Endothelial cell of umbilical vein (primary cell): Measurements from ENCODE around the gene FPGS.

Experiments used
- CTCF ChIP-seq, 2 donors: IDR thresholded peaks; 1 replicate in 1 of 2; 2 replicates in 1 of 2; pipeline ENCODE4 v1.5.1; 2011; ENCODE audit warnings: low read length in 2 of 2, mild to moderate bottlenecking in 2 of 2, moderate library complexity in 2 of 2, control low read depth in 1 of 2, inconsistent platforms in 1 of 2, low read depth in 1 of 2; ENCODE audit not compliant: insufficient read depth in 1 of 2; ENCODE audit errors: extremely low read depth in 1 of 2
- EZH2 ChIP-seq: IDR thresholded peaks from 2 replicates; pipeline ENCODE4 v1.6.1; 2012; ENCODE audit warnings: borderline replicate concordance, low read depth, mild to moderate bottlenecking, moderate library complexity, low read length, inconsistent platforms; ENCODE audit not compliant: severe bottlenecking
- FOS ChIP-seq: IDR thresholded peaks from 2 replicates; pipeline ENCODE4 v1.6.1; 2011; ENCODE audit warnings: mild to moderate bottlenecking, low read length, moderate library complexity, borderline replicate concordance; ENCODE audit not compliant: insufficient read depth
- POLR2A ChIP-seq: IDR thresholded peaks from 2 replicates; pipeline ENCODE4 v1.6.1; 2012; ENCODE audit warnings: low read depth, mild to moderate bottlenecking, control low read depth, low read length
- POLR2AphosphoS5 ChIP-seq: IDR thresholded peaks from 2 replicates; pipeline ENCODE4 v1.6.1; 2012; ENCODE audit warnings: low read depth, mild to moderate bottlenecking, control low read depth, low read length, moderate library complexity; ENCODE audit not compliant: insufficient read depth
- TF ChIP-seq, protein P1 (sequence below): IDR thresholded peaks from 2 replicates; pipeline ENCODE4 v1.6.1; 2011; ENCODE audit not compliant: insufficient read depth, insufficient read length

- TF ChIP-seq CTCF (IDR thresholded peaks at IDR 0.05; ENCODE audit: extremely low read depth in 1 of 2, insufficient read depth in 1 of 2, low read depth in 1 of 2, low read length in 2 of 2) (no peak), POLR2A (no peak), POLR2AphosphoS5 (no peak), FOS (no peak), EZH2 (no peak)
- TF ChIP-seq, protein P1, sequence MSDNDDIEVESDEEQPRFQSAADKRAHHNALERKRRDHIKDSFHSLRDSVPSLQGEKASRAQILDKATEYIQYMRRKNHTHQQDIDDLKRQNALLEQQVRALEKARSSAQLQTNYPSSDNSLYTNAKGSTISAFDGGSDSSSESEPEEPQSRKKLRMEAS, result no peak
These were observed 14.0 kb downstream of the FPGS start for GRCh38 chr9:127816728-127817127.
